ENCODE results near the gene AOPEP. TPM values are rescaled to one million over a fixed set of nuclear protein-coding genes. Genes with fewer than 3 reads are reported as not detected.

Gene AOPEP
- total RNA-seq, 1 donor from 2014 or later, result 25.8 TPM

- Mint-ChIP-seq H3K4me3 (ENCODE audit: unreplicated experiment) (no peak overlapping the region), H3K36me3 (ENCODE audit: unreplicated experiment) (no peaks in the 10 kb centered on the region), H3K27me3 (ENCODE audit: unreplicated experiment) (no peaks in the 10 kb centered on the region), H3K4me1 (ENCODE audit: low read depth, unreplicated experiment) (peaks cover 17% of the 10 kb centered on the region), H3K27ac (ENCODE audit: unreplicated experiment) (peak overlapping the region; percentile 5), H3K9me3 (ENCODE audit: unreplicated experiment) (no peaks in the 10 kb centered on the region)
- no peak for TF ChIP-seq CTCF (IDR thresholded peaks at IDR 0.05; ENCODE audit: partially characterized antibody, unreplicated experiment)
- DNase-seq, result no peak
These were observed 140.3 kb downstream of the AOPEP start for GRCh38 chr9:94866770-94867169.

GRCh38 chr9:94867281-94867841 is 140.9 kb downstream of the AOPEP start:
- DNase-seq, result no peak
- Mint-ChIP-seq H3K36me3 (ENCODE audit: unreplicated experiment) (no peaks in the 10 kb centered on the region), H3K27me3 (ENCODE audit: unreplicated experiment) (no peaks in the 10 kb centered on the region), H3K27ac (ENCODE audit: unreplicated experiment) (peak overlapping the region; percentile 5), H3K4me1 (ENCODE audit: low read depth, unreplicated experiment) (peaks cover 17% of the 10 kb centered on the region), H3K4me3 (ENCODE audit: unreplicated experiment) (no peak overlapping the region), H3K9me3 (ENCODE audit: unreplicated experiment) (no peaks in the 10 kb centered on the region)
- no peak for TF ChIP-seq CTCF (IDR thresholded peaks at IDR 0.05; ENCODE audit: partially characterized antibody, unreplicated experiment)

GRCh38 chr9:94867842-94868312 is 141.4 kb downstream of the AOPEP start:
- peaks cover 17% of the 10 kb centered on the region for H3K4me1 Mint-ChIP-seq (ENCODE audit: low read depth, unreplicated experiment)

GRCh38 chr9:94868464-94868863 is 142.0 kb downstream of the AOPEP start:
- H3K9me3 Mint-ChIP-seq (ENCODE audit: unreplicated experiment), result no peaks in the 10 kb centered on the region
- H3K4me1 Mint-ChIP-seq (ENCODE audit: low read depth, unreplicated experiment), result peaks cover 17% of the 10 kb centered on the region
- H3K36me3 Mint-ChIP-seq (ENCODE audit: unreplicated experiment), result no peaks in the 10 kb centered on the region
- H3K27ac Mint-ChIP-seq (ENCODE audit: unreplicated experiment), result no peak overlapping the region
- no peak for DNase-seq
- no peaks in the 10 kb centered on the region for H3K27me3 Mint-ChIP-seq (ENCODE audit: unreplicated experiment)
- no peak overlapping the region for H3K4me3 Mint-ChIP-seq (ENCODE audit: unreplicated experiment)
- no peak for TF ChIP-seq CTCF (IDR thresholded peaks at IDR 0.05; ENCODE audit: partially characterized antibody, unreplicated experiment)

More at GRCh38 chr9:94867842-94868312, 141.4 kb downstream of the AOPEP start:
- Mint-ChIP-seq H3K36me3 (ENCODE audit: unreplicated experiment) (no peaks in the 10 kb centered on the region), H3K9me3 (ENCODE audit: unreplicated experiment) (no peaks in the 10 kb centered on the region), H3K4me3 (ENCODE audit: unreplicated experiment) (no peak overlapping the region), H3K27ac (ENCODE audit: unreplicated experiment) (no peak overlapping the region), H3K27me3 (ENCODE audit: unreplicated experiment) (no peaks in the 10 kb centered on the region)
- no peak for TF ChIP-seq CTCF (IDR thresholded peaks at IDR 0.05; ENCODE audit: partially characterized antibody, unreplicated experiment)
- DNase-seq, result no peak

GRCh38 chr9:94869415-94869843 is 142.9 kb downstream of the AOPEP start:
- Mint-ChIP-seq H3K27me3 (ENCODE audit: unreplicated experiment) (no peaks in the 10 kb centered on the region), H3K4me3 (ENCODE audit: unreplicated experiment) (no peak overlapping the region), H3K9me3 (ENCODE audit: unreplicated experiment) (no peaks in the 10 kb centered on the region), H3K27ac (ENCODE audit: unreplicated experiment) (no peak overlapping the region), H3K4me1 (ENCODE audit: low read depth, unreplicated experiment) (peaks cover 17% of the 10 kb centered on the region), H3K36me3 (ENCODE audit: unreplicated experiment) (no peaks in the 10 kb centered on the region)
- no peak for DNase-seq
- no peak for TF ChIP-seq CTCF (IDR thresholded peaks at IDR 0.05; ENCODE audit: partially characterized antibody, unreplicated experiment)
